HG02588 (cell line): ENCODE measurements around the gene ZBTB5.
"Not testable (repeated sequence)": the region's sequence is repeated elsewhere in the genome, so short reads cannot be mapped to it uniquely, and the experiment has no call there.

Experiments
- ATAC-seq: cut with Tn5 transposase; IDR thresholded peaks from one replicate; pipeline ENCODE4 v1.9.1; 2021; ENCODE audit warnings: mild to moderate bottlenecking, moderate library complexity; ENCODE audit not compliant: unreplicated experiment

Gene ZBTB5

GRCh38 chr9:37486616-37487548 lies 21.6 kb upstream of the ZBTB5 start:
- no peak for ATAC-seq

- ATAC-seq: no peak
Measured at GRCh38 chr9:37486256-37486615, 21.0 kb upstream of the ZBTB5 start.

GRCh38 chr9:37485389-37486255 lies 20.4 kb upstream of the ZBTB5 start, which contains the start of gene POLR1E:
Gene POLR1E, plus strand, starts transcription at chr9:37485948. Its CDS starts 100 bp downstream, at chr9:37486048.
- peak; percentile 98 for ATAC-seq

- ATAC-seq: no peak
Measured at GRCh38 chr9:37480759-37481158, 15.5 kb upstream of the ZBTB5 start.

GRCh38 chr9:37477987-37478619 lies 12.9 kb upstream of the ZBTB5 start:
- ATAC-seq: not testable (repeated sequence)

GRCh38 chr9:37477443-37477842 lies 12.2 kb upstream of the ZBTB5 start:
- ATAC-seq: not testable (repeated sequence)

GRCh38 chr9:37476930-37477329 lies 11.7 kb upstream of the ZBTB5 start:
- no peak for ATAC-seq

GRCh38 chr9:37474438-37474837 lies 9.2 kb upstream of the ZBTB5 start:
- ATAC-seq: no peak

GRCh38 chr9:37473982-37474381 lies 8.7 kb upstream of the ZBTB5 start:
- ATAC-seq: not testable (repeated sequence)

- ATAC-seq: no peak
Measured at GRCh38 chr9:37471942-37472684, 6.9 kb upstream of the ZBTB5 start.

GRCh38 chr9:37468620-37469019 lies 3.4 kb upstream of the ZBTB5 start:
- no peak for ATAC-seq

GRCh38 chr9:37467530-37467929 lies 2.3 kb upstream of the ZBTB5 start:
- ATAC-seq: not testable (repeated sequence)

- ATAC-seq: peak; percentile 5
Measured at GRCh38 chr9:37466037-37466709, 923 bp upstream of the ZBTB5 start.

- peak; percentile 36 for ATAC-seq
Measured at GRCh38 chr9:37464426-37465248, 613 bp downstream of the ZBTB5 start.

GRCh38 chr9:37464006-37464405 lies 1.2 kb downstream of the ZBTB5 start:
- ATAC-seq: no peak

GRCh38 chr9:37456817-37457216 lies 8.4 kb downstream of the ZBTB5 start:
- no peak for ATAC-seq

- no peak for ATAC-seq
Measured at GRCh38 chr9:37455884-37456647, 9.2 kb downstream of the ZBTB5 start.

GRCh38 chr9:37454238-37454637 lies 11.0 kb downstream of the ZBTB5 start:
- ATAC-seq: no peak
